ENCODE results near the gene SPSB2. TPM values are rescaled to one million over a fixed set of nuclear protein-coding genes. Genes with fewer than 3 reads are reported as not detected.

The SPSB2 gene
- polyA plus RNA-seq, 1 of the 3 experiments (the other 2 are of a cell fraction), result 16.9 TPM

- no peak for DNase-seq
- Histone ChIP-seq H3K27ac (ENCODE audit: low read depth in 2 of 2, low read length in 1 of 2) (no peak overlapping the region), H3K9ac (no peak overlapping the region), H3K4me2 (no peak overlapping the region), H3K9me2 (no peaks in the 10 kb centered on the region), H3K27me3 (ENCODE audit: insufficient read depth) (no peaks in the 10 kb centered on the region), H3K9me3 (no peaks in the 10 kb centered on the region), H3K79me2 (ENCODE audit: insufficient read depth) (no peaks in the 10 kb centered on the region), H2AFZ (ENCODE audit: low read depth) (no peak overlapping the region), H3K4me3 (ENCODE audit: low read depth in 2 of 2, low read length in 1 of 2) (no peak overlapping the region), H3K36me3 (replicated peaks in 1 of 2; ENCODE audit: control insufficient read depth in 1 of 2, insufficient read depth in 2 of 2, low read length in 1 of 2) (no peaks in the 10 kb centered on the region), H3K4me1 (ENCODE audit: control insufficient read depth in 1 of 2, insufficient read depth in 2 of 2, low read depth in 1 of 2, low read length in 1 of 2) (peaks cover 4 to 9% of the 10 kb centered on the region in 2 experiments; a peak in 2 of 4 replicates), H4K20me1 (ENCODE audit: insufficient read depth) (no peaks in the 10 kb centered on the region), H3F3A (replicated peaks; ENCODE audit: insufficient read depth) (no peaks in the 10 kb centered on the region)
- ChIA-PET POLR2A (no interaction called here), CTCF (interaction anchor here (1.0 to 2.1 kb wide), 5 partner anchors 8 to 45 kb away, joined by 3 to 9 read pairs (median 5); no protein-coding TSS in a partner anchor)
- 83% methylated on average over 5 of the region's 5 CpGs for WGBS (ENCODE audit: low lambda C conversion rate)
- TF ChIP-seq NFIC (IDR thresholded peaks at IDR 0.05; ENCODE audit: borderline replicate concordance) (no peak), FOSL2 (IDR thresholded peaks at IDR 0.05; ENCODE audit: borderline replicate concordance, low read depth) (no peak), YY1 (IDR thresholded peaks at IDR 0.05; ENCODE audit: low read depth) (no peak), RCOR1 (IDR thresholded peaks at IDR 0.05; ENCODE audit: low read length) (no peak)
These were observed 26.3 kb upstream of the SPSB2 start for GRCh38 chr12:6899427-6899826.

- Histone ChIP-seq H2AFZ (ENCODE audit: low read depth) (no peak overlapping the region), H3K27ac (ENCODE audit: low read depth in 2 of 2, low read length in 1 of 2) (no peak overlapping the region), H3K4me2 (no peak overlapping the region), H3K4me3 (ENCODE audit: low read depth in 2 of 2, low read length in 1 of 2) (no peak overlapping the region), H3K4me1 (ENCODE audit: control insufficient read depth in 1 of 2, insufficient read depth in 2 of 2, low read depth in 1 of 2, low read length in 1 of 2) (no peaks in the 10 kb centered on the region; a peak in 1 of 4 replicates), H4K20me1 (ENCODE audit: insufficient read depth) (no peaks in the 10 kb centered on the region), H3F3A (replicated peaks; ENCODE audit: insufficient read depth) (no peaks in the 10 kb centered on the region), H3K27me3 (ENCODE audit: insufficient read depth) (no peaks in the 10 kb centered on the region), H3K9ac (no peak overlapping the region), H3K9me2 (no peaks in the 10 kb centered on the region), H3K36me3 (replicated peaks in 1 of 2; ENCODE audit: control insufficient read depth in 1 of 2, insufficient read depth in 2 of 2, low read length in 1 of 2) (no peaks in the 10 kb centered on the region), H3K9me3 (no peaks in the 10 kb centered on the region), H3K79me2 (ENCODE audit: insufficient read depth) (no peaks in the 10 kb centered on the region)
- CTCF ChIA-PET, result interaction anchor here (0.9 to 1.4 kb wide), 2 partner anchors 11 to 344 kb away, joined by 3 read pairs; no protein-coding TSS in a partner anchor
- WGBS (ENCODE audit: low lambda C conversion rate), result 74% methylated on average over 6 of the region's 6 CpGs
- TF ChIP-seq TCF12 (IDR thresholded peaks at IDR 0.05) (no peak), GABPA (IDR thresholded peaks at IDR 0.05; ENCODE audit: low read depth) (no peak), CHD2 (IDR thresholded peaks at IDR 0.05; ENCODE audit: low read length, partially characterized antibody) (no peak), ZBTB33 (IDR thresholded peaks at IDR 0.05; ENCODE audit: borderline replicate concordance, low read depth) (no peak), RFX5 (IDR thresholded peaks at IDR 0.05; ENCODE audit: low read length) (no peak), RCOR1 (IDR thresholded peaks at IDR 0.05; ENCODE audit: low read length) (no peak), CTCF (IDR thresholded peaks at IDR 0.05) (no peak), PBX3 (IDR thresholded peaks at IDR 0.05) (no peak), SIN3A (IDR thresholded peaks at IDR 0.05; ENCODE audit: borderline replicate concordance, low read depth, low read length) (no peak), ELF1 (IDR thresholded peaks at IDR 0.05) (no peak), GATA2 (CRISPR knock-in tag; IDR thresholded peaks at IDR 0.05) (no peak), YY1 (IDR thresholded peaks at IDR 0.05; ENCODE audit: low read depth) (no peak), USF2 (IDR thresholded peaks at IDR 0.05; ENCODE audit: borderline replicate concordance, low read depth, low read length) (no peak)
- no peak for DNase-seq
- POLR2A ChIA-PET, result no interaction called here
These were observed 23.8 kb upstream of the SPSB2 start for GRCh38 chr12:6896846-6897435.

Data from SK-N-SH (cell line).